ENCODE measurements around the gene DHCR24. TPM values are rescaled to one million over a fixed set of nuclear protein-coding genes. Genes with fewer than 3 reads are reported as not detected.

DHCR24 gene
- total RNA-seq, 1 experiment from 2014 or later: 305 TPM

DNA sequence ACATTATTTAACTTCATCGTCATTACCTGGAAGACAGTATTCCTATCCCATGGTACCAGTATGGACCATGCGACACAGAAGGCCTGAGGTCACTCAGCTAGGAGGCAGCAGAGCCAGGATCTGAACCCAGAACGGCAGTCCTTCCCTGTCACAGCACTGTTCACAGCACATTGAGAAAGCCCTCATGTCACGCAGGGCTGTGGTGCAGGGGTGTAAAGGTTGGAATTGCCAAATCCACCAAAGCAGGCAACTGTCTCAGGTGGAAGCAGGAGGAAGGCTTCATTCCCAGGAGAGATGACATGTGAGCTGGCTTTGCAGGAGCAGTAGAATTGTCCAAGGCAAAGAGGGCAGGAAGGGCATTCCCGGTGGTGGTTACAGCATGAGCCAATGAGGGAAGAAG, 75.9 kb downstream of the DHCR24 start:
- no peak for DNase-seq (ENCODE audit: low read depth)
- in situ Hi-C loops (cut with HindIII; ENCODE audit: low pct_unique_long_range_greater_than_20kb, low sequenced_read_pairs): no loop called here

- peak; percentile 61 for DNase-seq (ENCODE audit: low read depth)
- in situ Hi-C loops (cut with HindIII; ENCODE audit: low pct_unique_long_range_greater_than_20kb, low sequenced_read_pairs): no loop called here
Measured at GRCh38 chr1:54810153-54810942, 76.6 kb downstream of the DHCR24 start.

- in situ Hi-C loops (cut with HindIII; ENCODE audit: low pct_unique_long_range_greater_than_20kb, low sequenced_read_pairs): no loop called here
- DNase-seq (ENCODE audit: low read depth): no peak
Measured at GRCh38 chr1:54809496-54810074, 77.4 kb downstream of the DHCR24 start.

GRCh38 chr1:54808443-54809207, 78.4 kb downstream of the DHCR24 start:
- DNase-seq (ENCODE audit: low read depth): no peak
- in situ Hi-C loops (cut with HindIII; ENCODE audit: low pct_unique_long_range_greater_than_20kb, low sequenced_read_pairs): no loop called here

- DNase-seq (ENCODE audit: low read depth): no peak
- in situ Hi-C loops (cut with HindIII; ENCODE audit: low pct_unique_long_range_greater_than_20kb, low sequenced_read_pairs): no loop called here
Measured at GRCh38 chr1:54807756-54808155, 79.2 kb downstream of the DHCR24 start.

DNA sequence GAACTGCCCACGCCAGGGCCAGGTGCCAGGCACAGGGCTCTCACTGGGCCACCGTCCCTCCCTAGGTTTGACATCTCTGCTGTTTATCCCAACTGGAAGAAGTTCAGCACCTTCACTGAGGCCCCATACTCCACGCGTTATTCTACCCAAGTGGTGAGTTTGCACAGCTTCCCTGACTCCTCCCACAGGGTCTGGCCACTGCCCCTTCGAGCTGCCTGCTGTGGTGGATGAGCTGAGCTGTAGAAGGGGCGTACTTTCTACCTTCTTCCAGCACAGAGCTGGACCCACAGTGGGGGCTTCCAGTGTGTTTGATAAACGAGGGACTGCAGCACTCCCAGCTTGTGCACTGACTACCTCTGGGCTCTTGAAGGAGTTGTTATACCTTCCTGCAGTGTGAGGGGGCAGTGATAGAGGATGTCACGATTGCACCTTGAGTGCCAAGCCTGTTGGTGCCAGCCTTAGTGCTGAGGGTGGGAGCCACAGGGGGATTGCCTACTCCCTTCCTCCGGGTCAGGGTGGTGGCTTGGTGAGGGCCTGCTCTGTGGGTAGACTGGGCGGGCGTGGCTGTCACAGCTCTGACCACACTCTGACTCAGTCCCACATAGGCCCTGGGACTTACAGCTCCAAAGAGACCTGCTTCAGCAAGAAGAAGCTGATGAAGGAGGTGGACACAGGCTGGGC, 79.9 kb downstream of the DHCR24 start:
- in situ Hi-C loops (cut with HindIII; ENCODE audit: low pct_unique_long_range_greater_than_20kb, low sequenced_read_pairs): no loop called here
- peak; percentile 50 for DNase-seq (ENCODE audit: low read depth)

DNA sequence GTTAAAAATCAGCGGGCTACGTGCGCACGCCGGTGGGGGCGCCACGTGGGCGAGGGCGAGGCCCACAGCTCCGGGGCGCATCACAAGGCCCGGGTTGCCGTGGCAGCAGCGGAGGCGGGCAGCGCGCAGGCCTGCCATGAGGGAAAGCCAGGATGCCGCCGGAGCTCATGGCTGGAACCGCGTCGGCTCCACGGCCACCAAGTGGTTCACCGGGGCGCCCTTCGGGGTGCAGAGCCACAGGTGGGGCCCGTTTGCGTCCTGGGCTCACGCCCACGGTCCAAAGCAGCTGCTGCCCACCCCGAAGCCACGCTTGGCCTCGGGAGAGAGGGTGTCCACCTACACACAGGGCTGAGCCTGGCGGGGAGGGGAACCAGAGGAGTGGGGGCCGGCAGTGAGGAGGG, 81.0 kb downstream of the DHCR24 start:
- in situ Hi-C loops (cut with HindIII; ENCODE audit: low pct_unique_long_range_greater_than_20kb, low sequenced_read_pairs): no loop called here
- DNase-seq (ENCODE audit: low read depth): no peak

- in situ Hi-C loops (cut with HindIII; ENCODE audit: low pct_unique_long_range_greater_than_20kb, low sequenced_read_pairs): no loop called here
- no peak for DNase-seq (ENCODE audit: low read depth)
Measured at GRCh38 chr1:54805466-54805865, 81.5 kb downstream of the DHCR24 start.

DNA sequence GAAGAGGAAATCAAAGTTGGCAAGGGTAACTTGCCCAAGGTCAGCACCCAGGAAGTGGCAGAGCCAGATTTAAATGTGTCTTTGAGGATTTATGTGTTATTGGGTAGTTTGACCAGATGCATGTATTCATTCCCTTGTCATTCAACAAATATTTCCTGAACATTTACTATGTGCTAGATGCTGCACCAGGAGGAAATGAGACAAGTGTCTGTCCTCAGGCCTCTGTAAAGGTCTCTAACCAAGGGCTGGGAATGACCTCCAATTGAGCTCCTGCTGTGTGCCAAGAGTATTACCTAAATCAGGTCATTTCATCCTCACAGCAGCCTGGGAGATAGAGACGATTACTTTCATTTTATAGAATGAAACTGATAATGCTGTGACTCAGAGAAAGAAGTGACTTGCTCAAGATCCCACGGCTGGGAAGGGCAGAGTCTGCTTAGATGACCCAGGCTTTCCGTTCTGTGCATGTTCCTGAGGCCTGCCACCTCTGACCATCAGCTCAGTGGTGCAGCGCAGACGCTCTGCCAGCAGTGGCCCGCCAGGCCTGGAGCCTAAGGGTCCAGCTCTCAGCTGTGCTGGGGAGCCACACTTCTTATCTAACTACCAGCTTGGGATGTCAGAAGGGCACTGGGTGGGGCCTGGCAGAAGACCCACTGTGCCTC, 82.4 kb downstream of the DHCR24 start:
- in situ Hi-C loops (cut with HindIII; ENCODE audit: low pct_unique_long_range_greater_than_20kb, low sequenced_read_pairs): no loop called here
- DNase-seq (ENCODE audit: low read depth): no peak

DNA sequence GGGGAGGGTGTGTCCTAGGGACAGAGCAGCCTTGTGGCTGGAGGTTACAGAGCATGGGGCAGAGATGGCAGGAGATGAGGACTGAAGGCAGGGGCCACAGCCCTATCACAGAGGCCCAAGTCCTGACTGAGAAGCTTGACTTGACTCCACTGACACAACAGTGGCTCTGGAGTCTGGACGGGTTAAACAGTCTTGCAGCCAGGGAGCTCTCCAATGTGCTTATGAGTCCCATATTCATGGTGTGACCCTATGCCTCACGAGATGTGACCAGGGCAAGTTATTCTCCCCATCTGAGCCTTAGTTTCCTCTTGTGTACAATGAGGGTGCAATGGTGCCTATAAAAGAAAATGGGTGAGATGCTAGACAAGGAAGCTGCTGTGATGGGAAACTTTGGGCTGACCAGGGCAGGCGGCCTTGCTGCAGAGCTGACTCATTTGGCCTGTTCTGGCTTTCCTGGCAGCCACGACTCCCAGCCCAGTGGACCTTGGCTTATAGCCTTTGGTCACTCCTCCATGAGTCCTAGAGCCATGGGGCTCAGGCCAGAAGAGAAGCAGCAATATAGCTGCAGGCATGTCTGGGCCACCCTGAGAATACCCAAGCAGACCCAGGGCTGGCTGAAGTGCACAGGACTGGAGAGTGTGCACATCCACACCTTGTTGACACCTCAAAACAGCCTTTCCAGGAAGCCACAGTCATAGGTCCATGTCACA, 83.1 kb downstream of the DHCR24 start:
- in situ Hi-C loops (cut with HindIII; ENCODE audit: low pct_unique_long_range_greater_than_20kb, low sequenced_read_pairs): no loop called here
- peak; percentile 46 for DNase-seq (ENCODE audit: low read depth)

- DNase-seq (ENCODE audit: low read depth): no peak
- in situ Hi-C loops (cut with HindIII; ENCODE audit: low pct_unique_long_range_greater_than_20kb, low sequenced_read_pairs): no loop called here
Measured at GRCh38 chr1:54800899-54801759, 85.9 kb downstream of the DHCR24 start, which contains the start of gene TTC22. Gene TTC22 (minus strand): TSS chr1:54801323. CDS start chr1:54801163, 160 bp downstream.

- in situ Hi-C loops (cut with HindIII; ENCODE audit: low pct_unique_long_range_greater_than_20kb, low sequenced_read_pairs): no loop called here
- DNase-seq (ENCODE audit: low read depth): no peak
Measured at GRCh38 chr1:54800041-54800898, 86.7 kb downstream of the DHCR24 start.

All from Caki2 (cell line).